Calu3 (cell line): ENCODE measurements around the gene UMAD1. TPM values are rescaled to one million over a fixed set of nuclear protein-coding genes. Genes with fewer than 3 reads are reported as not detected.

Experiments
- BruUV-seq: library from RNA; stranded (reverse); fragments of 400-500 nt; replicated peaks from 2 replicates; lab custom pipeline; 2021; lab: Mats Ljungman, UMichigan
- CTCF ChIA-PET: fragments of 300-600 bp; sonication (Branson Sonifier 250); formaldehyde crosslinking; loops from one replicate; lab custom pipeline; 2022; ENCODE audit warnings: antibody characterized with exemption; lab: Charles Lee
- DNase-seq: peaks from one replicate; pipeline ENCODE4 v3.0.0; 2022
- H3K27ac Mint-ChIP-seq: one replicate; pipeline ENCODE4 v1.8.0; 2022; ENCODE audit warnings: mixed read lengths; ENCODE audit not compliant: unreplicated experiment
- H3K27me3 Mint-ChIP-seq: one replicate; pipeline ENCODE4 v1.8.0; 2022; ENCODE audit warnings: mixed read lengths; ENCODE audit not compliant: unreplicated experiment
- H3K36me3 Mint-ChIP-seq: one replicate; pipeline ENCODE4 v1.8.0; 2022; ENCODE audit warnings: mild to moderate bottlenecking, moderate library complexity, mixed read lengths; ENCODE audit not compliant: insufficient read depth, unreplicated experiment
- H3K4me1 Mint-ChIP-seq: one replicate; pipeline ENCODE4 v1.8.0; 2022; ENCODE audit warnings: mild to moderate bottlenecking, low read depth, mixed read lengths; ENCODE audit not compliant: unreplicated experiment
- H3K4me3 Mint-ChIP-seq: one replicate; pipeline ENCODE4 v1.8.0; 2022; ENCODE audit warnings: mild to moderate bottlenecking, low read depth, moderate library complexity, mixed read lengths; ENCODE audit not compliant: unreplicated experiment
- H3K9me3 Mint-ChIP-seq: one replicate; pipeline ENCODE4 v1.8.0; 2022; ENCODE audit warnings: low read depth, mixed read lengths; ENCODE audit not compliant: unreplicated experiment
- intact Hi-C: fragments of 100-400 bp; cut with micrococcal nuclease; formaldehyde crosslinking; loops from one replicate; pipeline ENCODE4 v1.10.0; 2022; ENCODE audit not compliant: unreplicated experiment
- total RNA-seq: library from RNA; stranded (reverse); gene quantifications from 2 replicates; pipeline ENCODE4 v1.2.3, GENCODE V29; 2022
- TF ChIP-seq, protein P1 (sequence below): fragments of 200-600 bp; IDR thresholded peaks from one replicate; pipeline ENCODE4 v1.8.0; 2022; ENCODE audit warnings: antibody characterized with exemption; ENCODE audit not compliant: unreplicated experiment

Gene UMAD1
- total RNA-seq, 1 experiment from 2014 or later, result 25.2 TPM

DNA sequence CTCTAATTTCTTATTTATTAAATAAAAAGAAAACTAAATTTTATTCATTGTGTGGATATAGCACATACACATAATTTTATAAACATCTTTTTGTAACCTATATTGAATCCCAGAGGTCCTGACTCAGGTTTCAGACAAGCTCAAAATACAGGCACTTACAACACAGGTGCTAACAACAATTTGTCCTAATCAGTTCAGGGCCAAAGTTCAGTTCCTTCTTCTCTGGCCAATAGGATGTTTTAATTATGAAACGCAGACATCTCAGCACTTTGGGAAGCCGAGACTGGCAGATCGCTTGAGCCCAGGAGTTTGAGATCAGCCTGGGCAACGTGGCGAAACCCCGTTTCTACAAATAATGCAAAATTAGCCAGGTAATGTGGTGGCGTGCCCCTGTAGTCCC lies 62.9 kb downstream of the UMAD1 start:
- Mint-ChIP-seq H3K4me1 (peaks cover 6% of the 10 kb centered on the region), H3K36me3 (no peaks in the 10 kb centered on the region), H3K4me3 (no peak overlapping the region), H3K27me3 (no peaks in the 10 kb centered on the region), H3K27ac (no peak overlapping the region), H3K9me3 (no peaks in the 10 kb centered on the region)
- CTCF ChIA-PET, result no interaction called here
- DNase-seq, result no peak
- TF ChIP-seq, protein P1, sequence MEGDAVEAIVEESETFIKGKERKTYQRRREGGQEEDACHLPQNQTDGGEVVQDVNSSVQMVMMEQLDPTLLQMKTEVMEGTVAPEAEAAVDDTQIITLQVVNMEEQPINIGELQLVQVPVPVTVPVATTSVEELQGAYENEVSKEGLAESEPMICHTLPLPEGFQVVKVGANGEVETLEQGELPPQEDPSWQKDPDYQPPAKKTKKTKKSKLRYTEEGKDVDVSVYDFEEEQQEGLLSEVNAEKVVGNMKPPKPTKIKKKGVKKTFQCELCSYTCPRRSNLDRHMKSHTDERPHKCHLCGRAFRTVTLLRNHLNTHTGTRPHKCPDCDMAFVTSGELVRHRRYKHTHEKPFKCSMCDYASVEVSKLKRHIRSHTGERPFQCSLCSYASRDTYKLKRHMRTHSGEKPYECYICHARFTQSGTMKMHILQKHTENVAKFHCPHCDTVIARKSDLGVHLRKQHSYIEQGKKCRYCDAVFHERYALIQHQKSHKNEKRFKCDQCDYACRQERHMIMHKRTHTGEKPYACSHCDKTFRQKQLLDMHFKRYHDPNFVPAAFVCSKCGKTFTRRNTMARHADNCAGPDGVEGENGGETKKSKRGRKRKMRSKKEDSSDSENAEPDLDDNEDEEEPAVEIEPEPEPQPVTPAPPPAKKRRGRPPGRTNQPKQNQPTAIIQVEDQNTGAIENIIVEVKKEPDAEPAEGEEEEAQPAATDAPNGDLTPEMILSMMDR, result no peak
- no TSS peak for BruUV-seq
- intact Hi-C loops, result no loop called here

DNA sequence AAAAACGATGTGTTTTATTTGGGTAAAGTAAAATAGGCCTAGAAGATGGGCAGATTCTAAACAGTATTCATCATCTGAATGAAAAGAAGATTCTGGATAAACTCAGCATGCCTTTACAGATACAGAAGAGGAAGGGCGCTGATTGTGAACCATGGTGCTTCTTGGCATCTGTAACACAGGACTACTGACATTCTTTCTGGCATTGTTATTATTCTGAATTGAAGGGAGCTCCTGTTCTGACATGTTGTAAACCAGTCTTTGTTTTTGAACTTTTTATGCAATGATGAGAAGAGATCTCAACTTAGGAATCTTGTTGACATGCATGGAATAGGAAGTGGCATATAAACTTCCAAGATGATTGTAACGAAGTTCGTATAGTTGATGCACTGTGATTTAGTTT lies 64.3 kb downstream of the UMAD1 start:
- DNase-seq, result no peak
- intact Hi-C loops, result no loop called here
- CTCF ChIA-PET, result no interaction called here
- Mint-ChIP-seq H3K4me3 (no peak overlapping the region), H3K36me3 (no peaks in the 10 kb centered on the region), H3K9me3 (no peaks in the 10 kb centered on the region), H3K27me3 (no peaks in the 10 kb centered on the region), H3K27ac (no peak overlapping the region), H3K4me1 (peaks cover 12% of the 10 kb centered on the region)
- TF ChIP-seq, protein P1, result no peak
- no TSS peak for BruUV-seq

DNA sequence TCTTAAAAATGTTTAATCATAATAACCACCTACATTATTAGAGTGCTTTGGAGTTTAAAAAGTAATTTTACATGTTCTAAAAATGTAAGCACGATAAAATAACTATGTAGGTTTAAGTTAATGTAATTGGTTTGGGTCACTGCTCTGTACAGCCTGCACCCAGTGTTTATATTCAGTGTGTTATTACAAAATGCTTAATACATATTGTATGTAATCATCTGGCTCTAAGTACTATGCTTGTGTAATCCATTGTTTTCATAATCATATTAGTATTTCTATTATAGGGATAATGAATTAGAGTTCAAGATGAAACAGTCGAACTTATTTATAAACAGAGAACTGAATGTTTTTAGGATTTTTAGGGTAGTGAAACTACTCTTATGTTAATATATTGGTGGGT lies 64.8 kb downstream of the UMAD1 start:
- CTCF ChIA-PET, result no interaction called here
- DNase-seq, result no peak
- TF ChIP-seq, protein P1, result no peak
- no peaks in the 10 kb centered on the region for H3K27me3 Mint-ChIP-seq
- H3K4me3 Mint-ChIP-seq, result no peak overlapping the region
- intact Hi-C loops, result no loop called here
- peaks cover 12% of the 10 kb centered on the region for H3K4me1 Mint-ChIP-seq
- H3K9me3 Mint-ChIP-seq, result no peaks in the 10 kb centered on the region
- no peaks in the 10 kb centered on the region for H3K36me3 Mint-ChIP-seq
- no peak overlapping the region for H3K27ac Mint-ChIP-seq
- no TSS peak for BruUV-seq

GRCh38 chr7:7706101-7706511 lies 65.6 kb downstream of the UMAD1 start:
- no peak for DNase-seq
- Mint-ChIP-seq H3K36me3 (no peaks in the 10 kb centered on the region), H3K27ac (no peak overlapping the region), H3K9me3 (no peaks in the 10 kb centered on the region), H3K27me3 (no peaks in the 10 kb centered on the region), H3K4me3 (no peak overlapping the region), H3K4me1 (peaks cover 12% of the 10 kb centered on the region)
- CTCF ChIA-PET, result no interaction called here
- no TSS peak for BruUV-seq
- intact Hi-C loops, result no loop called here
- TF ChIP-seq, protein P1, result no peak
